NCI-H2107 treated with DMSO at 0.1 percent for 48 hours (cell line): ENCODE measurements around the gene POU2F1.

Experiments
- DNase-seq: peaks from one replicate; lab custom pipeline; 2025; ENCODE audit not compliant: unreplicated experiment; lab: John Stamatoyannopoulos, UW

The POU2F1 gene

DNA sequence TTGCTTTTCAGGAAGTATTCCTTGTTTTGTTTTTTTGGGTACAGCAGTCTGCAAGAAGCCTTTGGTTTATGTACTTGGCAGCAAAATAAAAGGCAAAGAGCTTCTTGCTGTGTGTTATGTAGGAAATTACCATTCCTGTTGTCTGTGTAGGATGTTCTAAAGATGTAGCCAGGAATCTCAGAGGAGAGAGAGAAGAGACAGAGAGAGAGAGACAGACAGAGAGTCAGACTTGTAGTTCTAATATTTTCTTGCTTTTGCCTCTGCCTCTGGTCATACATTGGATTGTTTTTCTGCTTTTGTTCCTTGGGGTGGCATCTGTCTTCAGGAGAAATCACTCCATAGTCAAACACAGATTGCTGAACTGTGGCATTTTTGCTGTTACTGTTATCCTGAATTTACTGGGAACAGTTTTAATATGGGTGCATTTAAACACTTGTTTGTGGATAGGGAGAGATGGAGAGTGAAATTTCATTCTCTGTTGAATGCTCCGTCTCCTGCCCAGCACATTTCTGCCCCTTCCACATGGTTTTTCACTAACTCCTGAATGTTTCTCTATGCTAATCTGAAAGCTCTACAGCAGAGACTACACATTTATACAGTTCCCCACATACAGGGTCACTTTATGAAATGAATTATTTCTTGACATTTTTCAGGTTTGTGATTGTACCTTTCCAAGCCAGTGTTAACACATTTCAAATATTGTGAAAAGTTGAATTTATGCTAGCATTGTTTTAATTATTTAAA is 49.8 kb downstream of the POU2F1 start:
- peak; percentile 17 for DNase-seq

DNA sequence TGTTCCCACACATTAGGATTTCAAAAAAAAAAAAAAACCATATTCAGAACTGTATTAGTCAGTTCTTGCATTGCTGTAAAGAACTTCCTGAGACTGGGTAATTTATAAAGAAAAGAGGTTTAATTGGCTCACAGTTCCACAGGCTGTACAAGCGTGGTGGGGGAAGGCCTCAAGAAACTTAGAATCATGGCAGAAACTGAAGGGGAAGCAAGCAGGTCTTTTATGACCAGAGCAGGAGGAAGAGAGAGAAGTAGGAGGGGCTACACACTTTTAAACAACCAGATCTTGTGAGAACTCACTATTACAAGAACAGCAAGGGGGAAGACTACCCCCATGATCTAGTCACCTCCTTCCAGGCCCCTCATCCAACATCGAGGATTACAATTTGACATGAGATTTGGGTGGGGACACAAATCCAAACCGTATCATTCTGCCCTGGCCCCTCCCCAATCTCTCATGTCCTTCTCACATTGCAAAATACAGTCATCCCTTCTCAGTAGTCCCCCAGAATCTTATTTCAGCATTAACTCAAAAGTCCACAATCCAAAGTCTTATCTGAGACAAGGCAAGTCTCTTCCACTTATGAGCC is 51.8 kb downstream of the POU2F1 start:
- no peak for DNase-seq

DNA sequence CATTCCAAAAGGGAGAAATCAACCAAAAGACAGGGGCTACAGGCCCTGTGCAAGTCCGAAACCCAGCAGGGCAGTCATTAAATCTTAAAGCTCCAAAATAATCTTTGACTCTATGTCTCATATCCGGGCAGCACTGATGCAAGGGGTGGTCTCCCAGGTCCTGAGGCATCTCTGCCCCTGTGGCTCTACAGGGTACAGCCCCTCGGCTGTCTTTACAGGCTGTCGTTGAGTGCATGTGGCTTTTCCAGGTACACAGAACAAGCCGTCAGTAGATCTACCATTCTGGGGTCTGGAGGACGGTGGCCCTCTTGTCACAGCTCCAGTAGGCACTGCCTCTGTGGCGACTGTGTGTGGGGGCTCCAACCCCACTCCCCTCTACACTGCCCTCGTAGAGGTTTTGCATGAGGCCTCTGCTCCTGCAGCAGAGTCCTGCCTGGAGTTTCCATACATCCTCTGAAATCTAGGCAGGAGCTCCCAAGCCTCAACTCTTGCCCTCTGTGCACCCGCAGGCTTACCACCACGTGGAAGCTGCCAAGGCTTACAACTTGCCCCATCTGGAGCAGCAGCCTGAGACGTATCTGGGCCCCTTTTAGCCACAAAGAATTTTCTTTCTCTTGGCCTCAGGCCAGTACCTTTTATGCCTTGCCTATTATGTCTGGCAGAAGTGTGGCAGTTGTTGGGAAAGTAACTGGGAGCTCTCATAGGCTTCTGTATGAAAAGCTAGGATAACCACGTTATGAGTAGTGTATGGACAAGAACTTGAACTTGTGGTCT is 52.5 kb downstream of the POU2F1 start:
- DNase-seq = peak; percentile 83

DNA sequence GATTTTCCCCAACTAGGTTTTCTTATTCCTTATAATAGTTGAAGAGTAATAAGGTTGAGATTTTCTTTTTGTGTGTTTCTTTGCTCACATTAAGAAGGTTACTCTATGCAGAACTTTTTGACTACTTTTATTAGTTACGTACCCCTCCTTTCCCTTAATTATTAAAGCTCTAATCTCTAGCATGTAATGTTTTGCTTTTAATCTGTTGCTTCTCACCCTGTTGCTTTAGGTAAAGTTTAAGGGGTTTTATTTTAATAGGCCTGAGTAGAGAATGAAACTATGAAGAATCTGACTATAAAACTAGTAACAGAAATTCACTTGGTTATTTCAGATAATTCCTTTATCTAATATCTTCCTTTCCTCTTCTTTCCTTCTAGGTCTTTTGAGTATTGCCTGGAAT is 53.4 kb downstream of the POU2F1 start:
- no peak for DNase-seq

DNA sequence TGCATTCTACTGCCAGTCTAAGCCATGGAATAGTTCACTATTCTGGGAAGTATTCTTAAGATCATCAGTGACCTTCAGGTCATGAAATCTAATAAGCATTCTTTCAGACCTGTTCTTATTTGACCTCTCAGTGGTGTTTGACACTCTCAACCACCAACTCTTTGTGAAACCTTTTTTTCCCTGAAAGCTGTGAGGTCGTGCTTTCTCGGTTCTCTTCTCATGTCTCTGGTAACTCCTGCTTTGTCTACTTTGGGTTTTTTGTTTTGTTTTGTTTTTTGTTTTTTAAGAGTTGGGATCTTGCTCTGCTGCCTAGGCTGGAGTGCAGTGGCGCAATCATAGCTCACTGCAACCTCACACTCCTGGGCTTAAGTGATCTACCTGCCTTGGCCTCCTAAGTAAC is 56.3 kb downstream of the POU2F1 start:
- no peak for DNase-seq

DNA sequence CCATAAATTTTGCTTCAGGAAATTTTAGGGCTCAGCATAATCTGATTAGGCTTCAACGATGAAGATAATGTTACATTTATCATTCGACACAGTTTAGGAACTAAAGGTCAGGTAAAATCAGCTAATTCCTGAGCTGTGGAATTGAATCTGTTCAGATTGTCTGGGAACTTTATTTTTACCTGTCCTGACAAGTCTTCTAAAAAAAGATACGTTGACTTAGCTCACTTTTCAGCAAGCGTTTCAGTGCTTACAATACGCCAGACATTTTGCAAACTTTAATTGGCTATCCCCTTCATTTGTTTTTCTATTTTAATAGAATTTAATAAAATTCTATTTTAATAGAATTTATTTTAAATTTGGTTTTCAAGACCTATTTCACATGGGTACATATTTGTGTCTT is 57.8 kb downstream of the POU2F1 start:
- DNase-seq = no peak

DNA sequence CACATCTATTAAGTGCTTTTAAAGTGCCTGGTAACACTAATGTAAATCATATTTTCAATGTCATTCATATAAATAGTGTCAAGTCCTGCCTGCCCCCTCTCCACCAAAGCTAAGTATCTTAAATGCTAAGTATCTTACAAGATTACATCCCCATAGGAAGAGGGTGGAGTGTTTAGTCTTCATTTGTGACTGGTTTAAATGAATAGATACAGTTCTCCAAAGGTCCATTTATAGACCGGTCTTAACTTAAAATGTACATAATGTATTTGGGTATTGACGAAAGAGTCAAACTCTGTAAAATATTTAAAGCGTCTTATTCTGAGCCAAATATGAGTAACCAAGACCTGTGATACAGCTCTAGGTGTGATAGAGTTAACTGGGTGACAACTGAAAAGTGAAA is 60.2 kb downstream of the POU2F1 start:
- DNase-seq = no peak

DNA sequence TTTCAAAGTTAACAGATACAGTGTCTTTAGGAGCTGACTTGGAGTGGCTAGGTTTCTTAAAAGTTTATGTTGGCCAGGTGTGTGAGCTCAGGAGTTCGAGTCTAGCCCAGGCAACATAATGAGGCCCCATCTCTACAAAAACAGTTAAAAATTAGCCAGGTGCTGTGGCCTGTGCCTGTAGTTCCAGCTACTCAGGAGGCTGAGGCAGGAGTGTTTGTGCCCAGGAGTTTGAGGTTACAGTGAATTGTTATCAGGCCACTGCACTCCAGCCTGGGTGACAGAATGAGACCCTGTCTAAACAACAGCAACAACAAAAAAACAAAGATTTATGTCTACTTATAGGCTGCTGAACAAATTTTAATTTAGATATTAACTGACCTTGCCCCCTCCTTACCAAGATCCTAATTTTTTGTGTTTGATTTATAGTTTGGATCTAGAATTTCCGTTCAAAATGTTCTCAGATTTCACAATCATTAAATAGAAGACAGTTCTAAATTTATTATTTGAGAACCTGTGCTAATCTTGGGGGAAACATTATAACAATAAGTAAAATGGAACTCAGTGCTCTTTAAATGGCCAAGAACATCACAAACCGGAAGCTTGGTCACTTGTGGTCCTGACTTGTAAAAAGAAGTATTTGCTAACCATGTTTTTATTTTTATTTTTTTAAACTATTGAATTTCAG is 67.8 kb downstream of the POU2F1 start:
- DNase-seq = peak; percentile 8

DNA sequence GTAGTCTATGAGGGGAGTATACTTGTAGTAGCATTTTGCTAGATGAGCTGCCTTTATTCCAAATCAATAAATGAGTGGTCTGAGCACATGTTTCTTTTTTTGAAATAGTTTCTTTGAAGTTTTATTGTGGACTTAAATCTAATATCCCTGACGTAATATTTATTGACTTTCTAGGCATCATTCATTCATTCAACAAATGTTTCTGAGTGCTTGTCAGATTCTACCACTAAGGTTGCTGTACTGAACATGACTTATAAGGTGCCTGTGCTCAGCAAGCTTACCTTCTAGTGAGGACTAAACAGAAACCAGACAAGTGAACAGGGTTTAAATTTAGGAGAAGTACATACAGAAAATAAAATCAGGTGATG is 68.4 kb downstream of the POU2F1 start:
- no peak for DNase-seq

DNA sequence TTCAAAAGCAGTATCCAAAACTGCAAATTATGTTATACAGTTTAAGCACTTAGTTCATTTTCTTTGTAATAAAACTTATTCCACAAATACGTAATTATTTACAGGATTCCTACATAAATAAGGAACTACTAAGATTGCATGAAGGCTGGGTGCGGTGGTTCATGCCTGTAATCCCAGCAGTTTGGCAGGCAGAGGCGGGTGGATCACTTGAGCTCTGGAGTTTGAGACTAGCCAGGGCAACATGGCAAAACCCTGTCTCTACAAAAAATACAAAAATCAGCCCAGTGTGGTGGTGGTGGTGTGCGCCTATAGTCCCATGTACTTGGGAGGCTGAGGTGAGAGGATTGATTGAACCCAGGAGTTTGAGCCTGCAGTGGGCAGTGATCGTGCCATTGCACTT is 69.3 kb downstream of the POU2F1 start:
- DNase-seq = no peak

DNA sequence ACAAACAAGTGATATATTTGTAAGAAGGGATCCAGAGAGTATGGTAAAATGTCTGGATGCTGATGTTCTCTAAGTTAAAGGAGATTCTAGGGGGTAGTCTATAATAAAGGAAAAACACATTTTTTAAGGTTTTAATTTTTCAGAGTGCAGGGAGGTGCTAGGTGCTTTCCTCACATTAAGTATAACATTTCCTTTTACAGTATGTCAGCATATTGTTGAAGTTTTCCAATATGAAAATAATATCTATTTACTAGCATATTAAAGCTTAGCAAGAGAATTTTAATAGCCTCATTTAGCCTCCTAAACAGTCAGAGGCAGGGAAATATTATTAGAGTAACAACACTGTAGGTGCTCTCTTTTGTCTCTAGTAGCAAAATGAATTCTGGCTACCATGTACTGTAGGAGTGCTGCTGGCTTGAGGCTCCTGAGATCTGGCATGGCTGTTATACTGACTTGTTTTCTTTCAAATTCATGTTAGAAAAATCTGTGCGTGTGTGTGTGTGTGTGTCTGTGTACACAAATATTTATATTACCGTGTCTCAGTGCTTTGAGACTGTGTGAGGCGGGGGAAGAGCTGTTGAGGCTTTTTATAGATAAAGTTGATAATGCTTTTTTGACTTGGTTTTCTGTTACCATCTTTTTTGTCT is 71.0 kb downstream of the POU2F1 start:
- no peak for DNase-seq

DNA sequence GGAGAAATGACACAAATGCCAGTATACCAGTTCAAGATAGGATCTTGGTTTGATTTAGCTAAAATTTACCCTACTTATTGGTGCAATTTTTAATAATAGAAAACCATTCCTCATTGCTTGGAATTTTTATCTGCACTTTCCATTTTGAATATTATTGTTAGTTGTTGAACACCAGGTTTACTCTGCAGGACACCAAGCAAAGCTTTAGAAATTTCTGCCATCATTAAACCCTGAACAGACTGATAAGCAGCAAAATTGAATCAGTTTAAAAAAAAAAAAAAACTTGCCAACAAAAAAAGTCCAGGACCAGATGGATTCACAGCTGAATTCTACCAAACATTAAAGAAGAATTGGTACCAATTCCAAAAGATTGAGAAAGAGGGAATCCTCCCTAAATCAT is 71.5 kb downstream of the POU2F1 start:
- DNase-seq = no peak

DNA sequence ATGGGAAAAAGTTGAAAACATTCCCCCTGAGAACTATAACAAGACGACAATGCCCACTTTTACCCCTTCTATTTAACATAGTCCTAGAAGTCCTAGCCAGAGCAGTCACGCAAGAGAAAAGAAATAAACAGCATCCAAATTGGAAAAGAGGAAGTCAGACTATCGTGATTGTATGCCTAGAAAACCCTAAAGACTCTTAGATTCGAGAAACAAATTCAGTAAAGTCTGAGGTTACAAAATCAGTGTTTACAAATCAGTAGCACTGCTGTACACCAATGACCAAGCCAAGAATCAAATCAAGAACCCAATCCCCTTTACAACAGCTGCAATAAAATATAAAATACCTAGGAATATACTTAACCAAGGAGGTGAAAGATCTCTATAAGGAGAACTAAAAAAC is 72.4 kb downstream of the POU2F1 start:
- DNase-seq = no peak

DNA sequence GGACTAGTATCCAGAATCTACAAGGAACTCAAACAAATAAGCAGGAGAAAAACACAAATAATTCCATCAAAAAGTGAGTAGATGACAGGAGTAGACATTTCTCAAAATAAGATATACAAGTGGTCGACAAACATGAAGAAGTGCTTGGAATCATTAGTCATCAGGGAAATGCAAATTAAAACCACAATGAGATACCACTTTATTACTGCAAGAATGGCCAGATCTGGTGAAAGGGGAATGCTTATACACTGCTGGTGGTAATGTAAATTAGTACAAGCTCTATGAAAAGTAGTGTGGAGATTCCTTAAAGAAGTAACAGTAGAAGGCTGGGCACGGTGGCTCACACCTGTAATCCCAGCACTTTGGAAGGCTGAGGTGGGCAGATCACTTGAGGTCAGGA is 73.8 kb downstream of the POU2F1 start:
- DNase-seq = no peak

DNA sequence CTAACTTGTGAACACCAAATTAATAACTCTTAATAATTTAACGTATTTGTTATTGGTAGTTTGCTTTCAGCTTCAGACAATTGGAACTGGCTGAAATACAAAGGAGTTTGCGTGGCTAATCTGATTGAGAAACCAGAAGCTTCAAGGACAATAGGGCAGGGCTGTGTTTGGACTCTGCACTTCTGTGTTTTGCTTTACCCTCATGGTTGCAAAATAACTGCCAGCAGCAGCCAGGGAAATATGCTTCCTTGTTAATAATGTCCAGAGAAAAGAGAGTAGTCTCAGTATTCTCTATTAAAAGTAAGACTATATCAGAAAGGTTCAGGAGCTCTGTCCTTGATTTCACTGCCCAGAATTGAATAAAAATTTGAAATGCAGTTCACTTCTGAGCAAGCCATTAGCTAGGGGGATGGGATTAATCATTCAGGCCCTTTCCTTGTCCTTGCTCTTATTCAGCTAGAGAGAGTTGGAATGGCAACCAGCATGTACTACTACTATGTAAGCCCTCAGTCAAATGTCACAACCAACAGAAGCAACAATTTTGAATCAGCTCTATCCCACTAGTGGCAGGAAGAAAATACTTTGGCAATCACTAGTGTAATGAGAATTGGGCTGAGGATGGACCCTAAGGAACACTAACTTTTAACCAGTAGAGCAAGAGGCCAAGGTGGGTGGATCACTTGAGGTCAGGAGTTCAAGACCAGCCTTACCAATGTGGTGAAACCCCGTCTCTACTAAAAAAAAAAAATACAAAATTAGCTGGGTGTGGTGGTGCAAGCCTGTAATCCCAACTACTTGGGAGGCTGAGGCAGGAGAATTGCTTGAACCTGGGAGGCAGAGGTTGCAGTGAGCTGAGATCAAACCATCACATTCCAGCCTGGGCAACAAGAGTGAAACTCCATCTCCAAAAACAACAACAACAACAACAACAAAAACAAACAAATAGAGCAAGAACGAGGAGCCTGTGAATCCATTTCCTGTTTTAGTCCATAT is 76.8 kb downstream of the POU2F1 start:
- no peak for DNase-seq

DNA sequence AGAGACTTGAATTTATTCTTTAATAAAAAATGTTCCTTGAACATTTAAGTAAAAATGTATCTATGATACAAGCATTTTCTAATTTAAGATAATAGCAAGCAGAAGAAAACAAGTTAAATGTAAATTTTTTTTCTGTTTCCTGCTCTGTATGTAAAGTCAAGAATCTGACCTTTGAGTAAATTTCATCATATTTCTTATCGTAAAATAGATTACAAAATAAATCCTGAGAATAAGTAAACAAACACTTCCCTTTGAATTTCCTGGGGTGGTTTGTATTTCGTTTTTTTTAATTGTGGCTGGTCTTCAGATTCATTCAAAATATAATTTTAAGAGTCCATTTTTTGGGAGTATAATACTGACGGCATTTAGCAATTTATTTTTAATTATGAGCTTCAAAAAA is 77.6 kb downstream of the POU2F1 start:
- no peak for DNase-seq

DNA sequence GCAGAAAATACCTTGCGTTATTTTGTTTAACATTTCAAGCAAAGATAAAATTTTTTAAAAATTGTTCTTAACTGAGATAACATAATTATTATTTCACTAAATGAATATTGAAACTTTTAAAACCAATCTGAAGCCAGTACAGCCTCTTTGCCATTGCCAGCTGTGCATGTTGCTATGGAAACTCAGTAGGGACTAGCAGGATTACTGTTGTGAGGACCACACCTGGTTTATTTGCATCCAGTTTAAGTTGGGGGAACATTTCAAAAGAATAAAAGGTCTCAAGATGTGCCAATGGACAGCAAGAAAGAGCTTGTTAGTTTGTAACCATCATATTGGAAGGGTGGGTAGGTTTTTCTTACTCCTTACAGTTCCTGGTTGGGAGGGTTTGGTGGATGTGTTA is 80.7 kb downstream of the POU2F1 start:
- no peak for DNase-seq

DNA sequence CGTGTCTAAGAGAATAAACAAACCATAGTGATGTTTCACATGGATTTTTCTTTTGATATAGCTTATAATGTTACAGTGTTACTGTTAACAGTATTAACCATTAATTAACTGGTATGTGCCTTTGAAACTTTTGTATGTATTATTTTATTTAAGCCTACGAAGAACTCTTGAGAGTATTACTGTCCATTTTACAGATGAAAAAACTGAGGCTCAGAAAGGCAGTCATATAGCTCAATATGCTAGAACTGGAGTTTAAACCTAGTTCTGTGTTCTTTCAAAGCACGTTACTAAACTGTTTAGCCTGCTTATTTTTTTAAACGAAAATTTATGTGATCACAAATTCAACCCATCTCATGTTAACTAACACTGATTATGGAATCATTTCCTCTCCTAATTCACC is 83.5 kb downstream of the POU2F1 start:
- no peak for DNase-seq

DNA sequence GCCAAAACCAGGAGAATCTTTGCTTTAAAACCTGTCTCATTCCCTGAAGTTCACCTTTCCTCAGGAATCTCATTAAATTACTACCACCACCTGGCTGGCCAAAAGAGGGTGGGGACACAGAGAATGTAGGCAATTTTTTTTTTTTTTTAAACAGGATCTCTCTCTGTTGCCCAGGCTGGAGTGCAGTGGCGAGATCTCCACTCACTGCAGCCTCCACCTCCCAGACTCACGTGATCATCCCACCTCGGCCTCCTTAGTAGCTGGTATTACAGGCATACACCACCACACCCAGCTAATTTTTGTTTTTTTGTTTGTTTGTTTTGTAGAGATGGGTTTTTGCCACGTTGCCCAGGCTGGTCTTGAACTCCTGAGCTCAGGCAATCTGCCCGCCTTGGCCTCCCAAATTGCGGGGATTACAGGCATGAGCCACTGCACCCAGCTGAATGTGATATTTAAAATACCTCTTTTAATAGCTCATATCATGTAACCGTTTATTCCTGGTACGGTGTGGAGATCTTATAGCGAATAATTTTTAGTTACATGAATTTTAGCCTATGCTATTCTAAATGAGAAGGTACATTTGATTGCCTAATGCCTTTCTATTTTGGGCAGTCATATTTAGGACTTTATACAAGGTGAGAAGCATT is 84.5 kb downstream of the POU2F1 start:
- no peak for DNase-seq
